SK-N-SH (cell line): ENCODE results near the gene TFB1M. TPM values are rescaled to one million over a fixed set of nuclear protein-coding genes. Genes with fewer than 3 reads are reported as not detected.
"Not testable (repeated sequence)": the region's sequence is repeated elsewhere in the genome, so short reads cannot be mapped to it uniquely, and the experiment has no call there.

ENCODE experiments used
- CTCF ChIA-PET: fragments of 300-600, 350-600 bp; formaldehyde crosslinking; extraction: SDS; loops from one replicate; lab custom pipeline; 2021; lab: Yijun Ruan, JAX
- POLR2A ChIA-PET: fragments of 350-600 bp; sonication (Branson Sonifier 250); formaldehyde crosslinking; extraction: SDS; loops from one replicate; lab custom pipeline; 2020; ENCODE audit warnings: antibody characterized with exemption, inconsistent platforms; lab: Yijun Ruan, JAX
- DNase-seq: peaks from one replicate; pipeline ENCODE4 v3.0.0; 2012
- H2AFZ ChIP-seq: fragments of 200-600 bp; sonication (generic); 2 replicates; pipeline ENCODE4 v1.8.1; 2016; ENCODE audit warnings: antibody characterized with exemption, mild to moderate bottlenecking, low read depth
- H3F3A ChIP-seq: fragments of 200-600 bp; sonication (generic); replicated peaks from 2 replicates; pipeline ENCODE3; 2016; ENCODE audit warnings: antibody characterized with exemption, mild to moderate bottlenecking; ENCODE audit not compliant: insufficient read depth
- H3K27ac ChIP-seq, 2 experiments: fragments of 200-500 bp in 1 of 2; fragments of 200-600 bp in 1 of 2; sonication (Bioruptor generic) in 1 of 2; sonication (generic), shearing (Covaris generic) in 1 of 2; 2 replicates each; pipeline versions ENCODE4 v1.5.1 to v1.6.1; 2014 to 2016; ENCODE audit warnings: low read depth in 2 of 2, inconsistent platforms in 1 of 2, low read length in 1 of 2, mild to moderate bottlenecking in 1 of 2, mixed read lengths in 1 of 2
- H3K27me3 ChIP-seq: fragments of 200-600 bp; sonication (generic), shearing (Covaris generic); 2 replicates; pipeline ENCODE4 v1.6.1; 2016; ENCODE audit warnings: mixed run types; ENCODE audit not compliant: insufficient read depth
- H3K36me3 ChIP-seq, 2 experiments: fragments of 200-500 bp in 1 of 2; fragments of 200-600 bp in 1 of 2; sonication (Bioruptor generic) in 1 of 2; sonication (generic) in 1 of 2; replicated peaks in 1 of 2; 2 replicates each; pipeline versions ENCODE3 to v1.5.1; 2014 to 2016; ENCODE audit warnings: low read length in 1 of 2, mild to moderate bottlenecking in 1 of 2; ENCODE audit not compliant: insufficient read depth in 2 of 2, control insufficient read depth in 1 of 2
- H3K4me1 ChIP-seq, 2 experiments: fragments of 200-500 bp in 1 of 2; fragments of 200-600 bp in 1 of 2; sonication (Bioruptor generic) in 1 of 2; sonication (generic), shearing (Covaris generic) in 1 of 2; 2 replicates each; pipeline versions ENCODE4 v1.5.1 to v1.6.1; 2014 to 2016; ENCODE audit warnings: low read depth in 1 of 2, low read length in 1 of 2, mixed run types in 1 of 2; ENCODE audit not compliant: insufficient read depth in 2 of 2, control insufficient read depth in 1 of 2
- H3K4me2 ChIP-seq: fragments of 200-600 bp; sonication (generic), shearing (Covaris generic); 2 replicates; pipeline ENCODE4 v1.6.1; 2017; ENCODE audit warnings: mixed run types
- H3K4me3 ChIP-seq, 2 experiments: fragments of 200-500 bp in 1 of 2; fragments of 200-600 bp in 1 of 2; sonication (Bioruptor generic) in 1 of 2; sonication (generic), shearing (Covaris generic) in 1 of 2; 2 replicates each; pipeline versions ENCODE4 v1.5.1 to v1.8.1; 2014 to 2016; ENCODE audit warnings: low read depth in 2 of 2, inconsistent platforms in 1 of 2, low read length in 1 of 2, mild to moderate bottlenecking in 1 of 2, mixed read lengths in 1 of 2, moderate library complexity in 1 of 2
- H3K79me2 ChIP-seq: fragments of 200-600 bp; sonication (generic); 2 replicates; pipeline ENCODE4 v1.8.1; 2017; ENCODE audit warnings: mild to moderate bottlenecking; ENCODE audit not compliant: insufficient read depth
- H3K9ac ChIP-seq: fragments of 200-600 bp; sonication (generic); 2 replicates; pipeline ENCODE4 v1.6.1; 2017; ENCODE audit warnings: mixed run types
- H3K9me2 ChIP-seq: fragments of 200-600 bp; sonication (generic); 2 replicates; pipeline ENCODE4 v1.6.1; 2017; ENCODE audit warnings: mixed run types
- H3K9me3 ChIP-seq: fragments of 200-600 bp; sonication (generic); 2 replicates; pipeline ENCODE4 v1.6.1; 2017; ENCODE audit warnings: mixed run types, mild to moderate bottlenecking, moderate library complexity
- H4K20me1 ChIP-seq: fragments of 200-600 bp; sonication (generic); 2 replicates; pipeline ENCODE4 v1.6.1; 2017; ENCODE audit warnings: mild to moderate bottlenecking, mixed run types; ENCODE audit not compliant: insufficient read depth
- ELF1 ChIP-seq: IDR thresholded peaks from 2 replicates; pipeline ENCODE4 v1.4.0; 2012
- JUND ChIP-seq: IDR thresholded peaks from 2 replicates; pipeline ENCODE4 v1.4.0; 2012
- MXI1 ChIP-seq: IDR thresholded peaks from 2 replicates; pipeline ENCODE4 v1.6.1; 2012; ENCODE audit warnings: mild to moderate bottlenecking, low read depth, low read length, improper control_type of control experiment
- NFIC ChIP-seq: IDR thresholded peaks from 2 replicates; pipeline ENCODE4 v1.4.0; 2012; ENCODE audit warnings: borderline replicate concordance
- RCOR1 ChIP-seq: fragments of 150-350 bp; IDR thresholded peaks from 2 replicates; pipeline ENCODE4 v1.6.1; 2017; ENCODE audit warnings: antibody characterized with exemption, low read length
- USF1 ChIP-seq: IDR thresholded peaks from 2 replicates; pipeline ENCODE4 v1.4.0; 2012; ENCODE audit warnings: low read depth, borderline replicate concordance
- USF2 ChIP-seq: fragments of 150-350 bp; IDR thresholded peaks from 2 replicates; pipeline ENCODE4 v1.6.1; 2017; ENCODE audit warnings: antibody characterized with exemption, low read length, low read depth, borderline replicate concordance
- ZBTB33 ChIP-seq: IDR thresholded peaks from 2 replicates; pipeline ENCODE4 v1.4.0; 2012; ENCODE audit warnings: low read depth, borderline replicate concordance
- WGBS: methylation state at CpG from one replicate; pipeline ENCODE4 v1.1.6; 2017; ENCODE audit warnings: low lambda C conversion rate; 5-methylcytosine and 5-hydroxymethylcytosine counted together
- polyA plus RNA-seq, 3 experiments: library from polyadenylated mRNA; depleted of rRNA; stranded (reverse); fragments of >200 nt; gene quantifications; 2 replicates each; pipeline ENCODE4 v1.2.3, GENCODE V29; 2012

Gene TFB1M
- polyA plus RNA-seq, 1 of the 3 experiments (the other 2 are of a cell fraction), result 28.4 TPM

- TF ChIP-seq USF2, result no peak
- TF ChIP-seq NFIC, result 0 out of 2 replicates have a peak, but pooled peaks have one; percentile 9
- TF ChIP-seq MXI1, result peak; percentile 52; the same call in 1 of the 2 replicates
- TF ChIP-seq USF1, result no peak
- no peak for TF ChIP-seq RCOR1
- TF ChIP-seq ZBTB33, result no peak
- peak; percentile 16; the same call in 1 of the 2 replicates for TF ChIP-seq ELF1
- no peak for TF ChIP-seq JUND
Measured at GRCh38 chr6:155314092-155314772, at the start of gene TFB1M (continued).

- WGBS, result 91% methylated on average over 12 of the region's 12 CpGs
Measured at GRCh38 chr6:155364021-155364420, 49.7 kb upstream of the TFB1M start.

GRCh38 chr6:155362968-155363632 is 48.8 kb upstream of the TFB1M start:
- H3K79me2 ChIP-seq, H3K4me3 ChIP-seq, H4K20me1 ChIP-seq, CTCF ChIA-PET, H3F3A ChIP-seq, H3K4me2 ChIP-seq, H2AFZ ChIP-seq, H3K9me3 ChIP-seq, H3K27me3 ChIP-seq, H3K27ac ChIP-seq, H3K36me3 ChIP-seq, DNase-seq, H3K9ac ChIP-seq, POLR2A ChIA-PET, H3K9me2 ChIP-seq, H3K4me1 ChIP-seq: not testable (repeated sequence)
- WGBS, result no CpG with 5 or more reads among the region's 39 CpGs

More at GRCh38 chr6:155364021-155364420, 49.7 kb upstream of the TFB1M start:
- CTCF ChIA-PET, result interaction anchor here (0.8 kb wide), 1 partner anchor 436 kb away, joined by 3 read pairs; no protein-coding TSS in a partner anchor
- H4K20me1 ChIP-seq, H3K4me2 ChIP-seq, H3F3A ChIP-seq, H3K36me3 ChIP-seq, POLR2A ChIA-PET, H3K4me1 ChIP-seq, H3K9ac ChIP-seq, H3K27me3 ChIP-seq, H3K9me2 ChIP-seq, H3K27ac ChIP-seq, H3K9me3 ChIP-seq, H2AFZ ChIP-seq, H3K79me2 ChIP-seq, H3K4me3 ChIP-seq, DNase-seq: not testable (repeated sequence)
